ENCODE data around the gene CD44. TPM values are rescaled to one million over a fixed set of nuclear protein-coding genes. Genes with fewer than 3 reads are reported as not detected.
"Not testable (repeated sequence)": the region's sequence is repeated elsewhere in the genome, so short reads cannot be mapped to it uniquely, and the experiment has no call there.

Gene CD44
- 79.7 and 97.3 TPM in 2 replicates for total RNA-seq

GRCh38 chr11:35138943-35139721, at the start of gene CD44:
Gene CD44 (plus strand): TSS chr11:35139171. CDS start chr11:35139304, 133 bp downstream.
- DNase-seq (ENCODE audit: extremely low read depth, low read depth, low spot score) = no peak

DNA sequence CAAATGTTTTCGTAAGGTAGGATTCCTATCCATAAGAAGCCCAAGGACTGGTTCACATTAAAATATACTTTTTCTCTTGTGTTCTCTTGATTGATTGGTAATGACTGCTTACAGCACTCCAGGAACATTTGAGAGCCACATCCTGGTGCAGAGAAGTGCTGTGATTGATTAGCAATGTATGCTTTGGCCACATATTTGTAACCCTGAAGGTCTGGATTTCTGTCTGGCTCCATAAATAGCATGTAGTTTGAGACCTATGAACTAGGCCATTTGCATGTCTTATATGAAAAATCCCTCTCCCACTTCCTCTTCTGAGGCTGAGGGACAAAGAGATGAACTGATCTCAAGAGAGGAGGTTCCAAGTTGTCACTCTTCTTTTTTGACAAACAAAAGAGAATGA, 49.3 kb upstream of the CD44 start:
- no peak for DNase-seq (ENCODE audit: extremely low read depth, low read depth, low spot score)

- no peak for DNase-seq (ENCODE audit: extremely low read depth, low read depth, low spot score)
Measured at GRCh38 chr11:35090125-35090524, 48.8 kb upstream of the CD44 start.

DNA sequence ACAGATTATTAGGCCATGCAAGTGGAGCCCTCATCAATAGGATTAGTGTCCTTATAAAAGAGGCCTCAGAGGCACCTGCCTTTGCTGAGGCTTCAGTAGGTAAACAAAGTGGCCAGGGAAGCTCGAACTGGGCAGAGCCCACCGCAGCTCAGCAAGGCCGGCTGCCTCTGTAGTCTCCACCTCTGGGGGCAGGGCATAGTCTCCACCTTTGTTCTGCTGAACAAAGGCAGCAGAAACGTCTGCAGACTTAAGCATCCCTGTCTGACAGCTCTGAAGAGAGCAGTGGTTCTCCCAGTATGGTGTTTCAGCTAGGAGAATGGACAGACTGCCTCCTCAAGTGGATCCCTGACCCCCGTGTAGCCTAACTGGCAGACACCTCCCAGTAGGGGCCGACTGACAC, 48.0 kb upstream of the CD44 start:
- not testable (repeated sequence) for DNase-seq (ENCODE audit: extremely low read depth, low read depth, low spot score)

GRCh38 chr11:35096723-35097122, 42.2 kb upstream of the CD44 start:
- no peak for DNase-seq (ENCODE audit: extremely low read depth, low read depth, low spot score)

DNA sequence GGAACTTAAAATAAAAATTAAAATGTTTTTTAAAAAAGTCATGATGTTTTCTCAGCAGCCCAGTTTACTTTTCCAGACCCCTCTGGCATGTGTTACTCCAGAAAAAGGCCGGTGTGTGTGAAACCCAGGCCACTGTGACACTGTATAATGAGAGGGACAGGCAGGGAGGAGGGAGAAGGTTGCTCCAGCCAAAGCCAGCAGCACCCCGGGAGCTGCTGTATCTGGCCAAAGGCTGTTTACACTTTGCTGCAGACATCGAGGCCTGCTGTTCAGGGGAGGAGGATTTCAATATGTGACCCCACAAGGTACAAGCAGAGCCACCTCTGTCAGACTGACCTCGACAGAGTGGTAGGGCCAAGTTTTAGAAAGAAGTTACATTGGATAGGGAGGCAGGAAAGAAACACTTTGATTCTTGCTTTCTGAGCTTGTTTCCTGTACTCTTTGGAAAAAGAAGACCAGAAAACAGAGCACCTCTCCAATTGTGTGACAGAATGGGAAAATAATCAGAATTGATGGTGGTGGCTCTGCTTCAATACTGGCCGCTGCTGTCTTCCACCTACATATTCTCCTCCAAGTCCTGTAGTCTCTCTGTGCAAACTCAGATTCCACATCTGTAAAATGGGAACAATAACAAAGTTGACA, 41.0 kb upstream of the CD44 start:
- DNase-seq (ENCODE audit: extremely low read depth, low read depth, low spot score) = no peak

GRCh38 chr11:35098855-35099254, 40.1 kb upstream of the CD44 start:
- DNase-seq (ENCODE audit: extremely low read depth, low read depth, low spot score) = no peak

DNA sequence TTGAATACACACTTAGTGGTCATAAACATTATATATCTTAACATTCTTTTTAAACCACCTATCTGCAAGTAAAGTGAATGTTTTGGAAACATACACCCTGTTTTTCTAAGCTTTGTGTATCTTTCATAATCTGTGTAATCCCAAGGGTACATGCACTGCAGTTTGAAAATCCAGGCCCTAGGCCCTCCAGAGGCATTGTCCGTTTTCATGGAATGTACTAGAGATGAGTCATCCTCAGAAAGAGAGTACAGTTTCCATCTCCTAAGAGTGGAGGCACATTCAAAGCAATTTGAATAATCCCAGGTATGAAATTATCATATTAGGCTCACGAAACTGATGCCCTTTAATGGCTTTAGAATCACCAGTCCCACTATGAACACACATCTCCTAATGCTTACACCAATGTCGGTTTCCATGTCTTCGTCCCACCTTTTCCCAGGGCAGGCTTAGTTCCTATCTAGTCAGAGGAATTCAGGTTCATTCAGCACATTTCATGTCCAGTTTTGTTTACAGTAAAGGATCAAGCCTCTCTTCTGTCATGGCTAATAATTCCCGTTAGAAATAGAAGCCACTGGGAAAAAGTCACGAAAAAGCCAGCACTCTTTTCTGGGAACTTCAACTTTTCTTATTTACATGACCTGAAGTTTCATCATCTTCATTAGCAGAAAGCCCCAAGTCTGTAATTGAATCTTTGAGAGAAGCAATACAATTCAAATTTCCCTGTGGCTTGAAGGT, 39.5 kb upstream of the CD44 start:
- DNase-seq (ENCODE audit: extremely low read depth, low read depth, low spot score) = no peak

DNA sequence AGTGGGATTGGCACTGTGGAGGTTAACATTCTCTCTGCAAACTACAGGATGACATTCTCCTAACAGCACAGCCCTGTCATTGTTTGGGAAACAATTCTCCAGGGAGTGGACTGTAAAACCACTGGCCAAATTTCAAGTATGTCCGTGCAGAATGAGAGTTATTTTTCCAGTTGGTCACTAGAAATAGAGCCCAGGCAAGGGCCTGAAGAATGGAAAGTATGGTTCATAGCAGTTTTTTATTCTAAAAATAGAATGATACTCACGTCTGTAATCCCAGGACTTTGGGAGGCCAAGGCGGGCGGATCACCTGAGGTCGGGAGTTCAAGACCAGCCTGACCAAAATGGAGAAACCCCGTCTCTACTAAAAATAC, 39.0 kb upstream of the CD44 start:
- DNase-seq (ENCODE audit: extremely low read depth, low read depth, low spot score) = no peak

GRCh38 chr11:35101223-35101622, 37.7 kb upstream of the CD44 start:
- no peak for DNase-seq (ENCODE audit: extremely low read depth, low read depth, low spot score)

DNA sequence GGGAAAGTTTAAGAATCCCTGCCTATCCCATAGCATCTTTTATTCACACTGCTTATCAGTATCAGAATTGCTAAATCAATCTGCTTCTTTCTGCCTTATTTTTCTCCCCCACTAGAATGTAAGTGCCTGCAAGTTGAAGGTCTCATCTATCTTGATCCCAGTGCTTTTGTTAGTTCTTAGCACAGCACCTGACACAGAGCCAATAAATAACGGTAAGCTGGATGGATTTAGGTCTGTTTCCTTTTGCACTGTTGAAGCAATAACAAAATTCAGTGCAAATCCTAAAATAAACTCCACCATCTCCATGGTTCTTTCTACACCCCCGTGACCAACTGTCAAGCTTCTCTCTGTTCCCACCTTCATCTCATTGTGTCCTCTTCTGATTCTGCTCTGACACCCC, 36.7 kb upstream of the CD44 start:
- no peak for DNase-seq (ENCODE audit: extremely low read depth, low read depth, low spot score)

GRCh38 chr11:35103366-35104208, 35.4 kb upstream of the CD44 start:
- DNase-seq (ENCODE audit: extremely low read depth, low read depth, low spot score) = no peak

GRCh38 chr11:35104655-35105054, 34.3 kb upstream of the CD44 start:
- DNase-seq (ENCODE audit: extremely low read depth, low read depth, low spot score) = no peak

- no peak for DNase-seq (ENCODE audit: extremely low read depth, low read depth, low spot score)
Measured at GRCh38 chr11:35105319-35106079, 33.5 kb upstream of the CD44 start.

DNA sequence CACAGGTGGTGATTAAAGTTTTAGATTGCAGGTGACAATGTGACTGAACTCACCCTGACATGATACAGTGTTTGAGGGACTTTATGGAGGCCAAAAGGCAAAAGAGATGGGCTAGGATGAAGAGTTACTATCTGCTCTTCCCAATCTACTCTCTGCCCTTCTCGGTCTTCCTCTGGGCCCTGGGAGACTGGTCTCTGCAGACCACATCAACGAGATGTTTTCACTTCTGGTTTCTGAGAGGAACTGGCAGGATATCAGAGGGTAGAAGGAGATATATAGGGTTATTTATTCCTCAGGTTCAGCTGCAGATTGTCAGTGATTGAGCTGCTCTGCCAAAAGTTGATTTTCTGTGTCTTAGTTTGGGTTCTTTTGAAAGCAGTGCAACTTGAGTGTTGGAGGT, 32.4 kb upstream of the CD44 start:
- no peak for DNase-seq (ENCODE audit: extremely low read depth, low read depth, low spot score)

GRCh38 chr11:35107861-35108260, 31.1 kb upstream of the CD44 start:
- DNase-seq (ENCODE audit: extremely low read depth, low read depth, low spot score) = no peak

DNA sequence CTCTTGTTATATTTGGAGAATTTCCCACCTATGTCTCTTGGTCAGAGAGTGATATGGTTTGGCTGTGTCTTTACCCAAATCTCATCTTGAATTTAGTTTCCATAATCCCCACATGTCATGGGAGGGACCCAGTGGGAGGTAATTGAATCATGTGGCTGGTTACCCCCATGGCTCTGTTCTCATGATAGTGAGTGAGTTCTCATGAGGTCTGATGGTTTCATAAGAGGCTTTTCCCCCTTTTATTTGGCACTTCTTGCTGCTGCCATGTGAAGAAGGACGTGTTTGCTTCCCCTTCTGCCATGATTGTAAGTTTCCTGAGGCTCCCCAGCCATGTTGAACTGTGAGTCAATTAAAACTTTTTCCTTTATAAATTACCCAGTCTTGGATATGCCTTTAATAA, 30.6 kb upstream of the CD44 start:
- DNase-seq (ENCODE audit: extremely low read depth, low read depth, low spot score) = not testable (repeated sequence)

- no peak for DNase-seq (ENCODE audit: extremely low read depth, low read depth, low spot score)
Measured at GRCh38 chr11:35109041-35109440, 29.9 kb upstream of the CD44 start.

GRCh38 chr11:35109827-35110226, 29.1 kb upstream of the CD44 start:
- no peak for DNase-seq (ENCODE audit: extremely low read depth, low read depth, low spot score)
